ENCODE data around the gene PLCH1. TPM values are rescaled to one million over a fixed set of nuclear protein-coding genes. Genes with fewer than 3 reads are reported as not detected.

Gene PLCH1
- total and polyA plus RNA-seq, 2 of the 8 experiments (the other 6 are each of a cell fraction or from before 2014, with no cell fraction given), result 5.8 to 17.2 TPM

- TF ChIP-seq CHD7 (IDR thresholded peaks at IDR 0.05; ENCODE audit: insufficient replicate concordance, low read length), result no peak
- TF ChIP-seq SP2 (IDR thresholded peaks at IDR 0.05; ENCODE audit: low read length), result no peak
- TF ChIP-seq MAFK (IDR thresholded peaks at IDR 0.05; ENCODE audit: low read depth, low read length), result no peak
- TF ChIP-seq MAX (IDR thresholded peaks at IDR 0.05), result no peak
Measured at GRCh38 chr3:155423526-155424322, 321.1 kb downstream of the PLCH1 start (continued).

Measured in H1 (cell line).